HepG2 (cell line): Measurements from ENCODE around the gene PCSK6. TPM values are rescaled to one million over a fixed set of nuclear protein-coding genes. Genes with fewer than 3 reads are reported as not detected.
A peak's percentile ranks its signal among the peaks of the same experiment; 100 is the strongest.

ENCODE experiments used
- ARNTL ChIP-seq: sonication (generic); formaldehyde crosslinking; IDR thresholded peaks from 2 replicates; pipeline ENCODE4 v1.4.0; 2020; ENCODE audit warnings: mild to moderate bottlenecking, missing genetic modification reagents
- CCDC6 ChIP-seq: sonication (generic); formaldehyde crosslinking; IDR thresholded peaks from 2 replicates; pipeline ENCODE4 v1.8.1; 2022; ENCODE audit warnings: mild to moderate bottlenecking, missing genetic modification reagents, moderate library complexity
- GLMP ChIP-seq: sonication (generic); formaldehyde crosslinking; IDR thresholded peaks from 2 replicates; pipeline ENCODE4 v1.9.0; 2021; ENCODE audit warnings: missing genetic modification reagents, mild to moderate bottlenecking, borderline replicate concordance
- MATR3 ChIP-seq: sonication (generic); formaldehyde crosslinking; IDR thresholded peaks from 2 replicates; pipeline ENCODE4 v1.4.0; 2020; ENCODE audit warnings: missing genetic modification reagents
- MAZ ChIP-seq, 2 experiments: sonication (generic) in 1 of 2; formaldehyde crosslinking in 1 of 2; IDR thresholded peaks; 2 replicates each; pipeline versions ENCODE4 v1.5.0 to v1.6.1; 2012 to 2020; ENCODE audit warnings: low read depth in 2 of 2, mild to moderate bottlenecking in 2 of 2, borderline replicate concordance in 1 of 2, improper control_type of control experiment in 1 of 2, low read length in 1 of 2, missing genetic modification reagents in 1 of 2, moderate library complexity in 1 of 2
- NAIF1 ChIP-seq: sonication (generic); formaldehyde crosslinking; IDR thresholded peaks from 2 replicates; pipeline ENCODE4 v1.5.0; 2020; ENCODE audit warnings: mild to moderate bottlenecking, missing genetic modification reagents, borderline replicate concordance
- PRDM10 ChIP-seq: sonication (generic); formaldehyde crosslinking; IDR thresholded peaks from 2 replicates; pipeline ENCODE4 v1.4.0; 2020; ENCODE audit warnings: low read depth, missing genetic modification reagents
- SMAD1 ChIP-seq: sonication (generic); formaldehyde crosslinking; IDR thresholded peaks from 2 replicates; pipeline ENCODE4 v1.4.0; 2020; ENCODE audit warnings: missing genetic modification reagents, low read depth, mild to moderate bottlenecking, borderline replicate concordance
- SOX6 ChIP-seq, 2 experiments: fragments of 450-650 bp in 1 of 2; sonication (generic) in 1 of 2; formaldehyde crosslinking in 1 of 2; IDR thresholded peaks; 2 replicates each; pipeline versions ENCODE4 v1.4.0 to v1.6.1; 2017 to 2020; ENCODE audit warnings: antibody characterized with exemption in 1 of 2, mild to moderate bottlenecking in 1 of 2, missing genetic modification reagents in 1 of 2
- SP2 ChIP-seq: sonication (generic); formaldehyde crosslinking; IDR thresholded peaks from 2 replicates; pipeline ENCODE4 v1.5.1; 2020; ENCODE audit warnings: mild to moderate bottlenecking, missing genetic modification reagents
- TERF1 ChIP-seq: sonication (generic); formaldehyde crosslinking; IDR thresholded peaks from 2 replicates; pipeline ENCODE4 v1.8.0; 2022; ENCODE audit warnings: mild to moderate bottlenecking, missing genetic modification reagents, moderate library complexity
- ZBTB21 ChIP-seq: sonication (generic); formaldehyde crosslinking; IDR thresholded peaks from 2 replicates; pipeline ENCODE4 v1.4.0; 2020; ENCODE audit warnings: missing genetic modification reagents
- ZBTB37 ChIP-seq: sonication (generic); formaldehyde crosslinking; IDR thresholded peaks from 2 replicates; pipeline ENCODE4 v1.4.0; 2020; ENCODE audit warnings: mild to moderate bottlenecking, missing genetic modification reagents
- ZNF10 ChIP-seq: sonication (generic); formaldehyde crosslinking; IDR thresholded peaks from 2 replicates; pipeline ENCODE4 v1.4.0; 2020; ENCODE audit warnings: mild to moderate bottlenecking, low read depth, missing genetic modification reagents, borderline replicate concordance
- ZNF160 ChIP-seq: sonication (generic); formaldehyde crosslinking; IDR thresholded peaks from 2 replicates; pipeline ENCODE4 v1.8.0; 2022; ENCODE audit warnings: mild to moderate bottlenecking, inconsistent platforms, missing genetic modification reagents
- ZNF264 ChIP-seq: sonication (generic); formaldehyde crosslinking; IDR thresholded peaks from 2 replicates; pipeline ENCODE4 v1.4.0; 2020; ENCODE audit warnings: missing genetic modification reagents
- ZNF292 ChIP-seq: sonication (generic); formaldehyde crosslinking; IDR thresholded peaks from 2 replicates; pipeline ENCODE4 v1.8.1; 2022; ENCODE audit warnings: mild to moderate bottlenecking, low read depth, missing genetic modification reagents, borderline replicate concordance
- ZNF569 ChIP-seq: sonication (generic); formaldehyde crosslinking; IDR thresholded peaks from 2 replicates; pipeline ENCODE4 v1.5.0; 2020; ENCODE audit warnings: mild to moderate bottlenecking, missing genetic modification reagents, moderate library complexity, borderline replicate concordance
- polyA plus RNA-seq, 8 experiments: library from polyadenylated mRNA; depleted of rRNA in 3 of 8; stranded (reverse) in 7 of 8; unstranded in 1 of 8; fragments of >200 nt; fragmentation: Illumina TruSeq in 4 of 8; extraction: Trizol in 4 of 8; gene quantifications; 2 replicates each; pipeline versions ENCODE4 v1.2.1 to v1.2.3, GENCODE V29; 2011 to 2016; ENCODE audit warnings: low read depth in 4 of 8, missing spikeins in 1 of 8, mixed read lengths in 1 of 8; ENCODE audit not compliant: insufficient read depth in 1 of 8
- total RNA-seq, 5 experiments: library from RNA; depleted of rRNA; stranded (reverse); fragments of >200 nt; fragmentation: Illumina TruSeq; extraction: Trizol; gene quantifications; 2 replicates each; pipeline ENCODE4 v1.2.3, GENCODE V29; 2016; ENCODE audit warnings: low read depth in 1 of 5

The PCSK6 gene
- total and polyA plus RNA-seq, 2 of the 13 experiments (the other 11 are each of a cell fraction or from before 2014, with no cell fraction given) = 56.5 to 155 TPM

GRCh38 chr15:101277038-101277822, 212.3 kb downstream of the PCSK6 start, which contains the start of gene SELENOS (continued):
- TF ChIP-seq TERF1 (CRISPR knock-in tag) = 0 out of 2 replicates have a peak, but pooled peaks have one; percentile 53
- no peak for TF ChIP-seq SOX6 (IDR thresholded peaks at IDR 0.05)
- no peak for TF ChIP-seq SOX6 (CRISPR knock-in tag; IDR thresholded peaks at IDR 0.05)
- no peak for TF ChIP-seq MAZ (IDR thresholded peaks at IDR 0.05; ENCODE audit: borderline replicate concordance, low read depth, low read length)
- peak; percentile 37; the same call in 1 of the 2 replicates for TF ChIP-seq MAZ (CRISPR knock-in tag; IDR thresholded peaks at IDR 0.05; ENCODE audit: low read depth)
- no peak for TF ChIP-seq GLMP (CRISPR knock-in tag)
- TF ChIP-seq ZNF160 (CRISPR knock-in tag) = peak; percentile 66; the same call in 1 of the 2 replicates
- no peak; the same call in 1 of the 2 replicates for TF ChIP-seq CCDC6
- no peak for TF ChIP-seq NAIF1 (CRISPR knock-in tag)
- no peak for TF ChIP-seq ZNF264 (CRISPR knock-in tag)
- no peak for TF ChIP-seq ZBTB37 (CRISPR knock-in tag)
- TF ChIP-seq MATR3 = no peak
- TF ChIP-seq SP2 (CRISPR knock-in tag) = peak; percentile 68
- TF ChIP-seq ARNTL (CRISPR knock-in tag) = no peak; the same call in 1 of the 2 replicates
- no peak for TF ChIP-seq ZBTB21 (CRISPR knock-in tag)
- TF ChIP-seq PRDM10 (CRISPR knock-in tag) = no peak
- TF ChIP-seq ZNF569 (CRISPR knock-in tag) = no peak
- TF ChIP-seq SMAD1 = 0 out of 2 replicates have a peak, but pooled peaks have one; percentile 58
- no peak for TF ChIP-seq ZNF10
- no peak for TF ChIP-seq ZNF292 (CRISPR knock-in tag)
